ENCODE results near the gene PDZD2. TPM values are rescaled to one million over a fixed set of nuclear protein-coding genes. Genes with fewer than 3 reads are reported as not detected.

Gene PDZD2
- total RNA-seq, 1 experiment from 2014 or later: 0.37 TPM

DNA sequence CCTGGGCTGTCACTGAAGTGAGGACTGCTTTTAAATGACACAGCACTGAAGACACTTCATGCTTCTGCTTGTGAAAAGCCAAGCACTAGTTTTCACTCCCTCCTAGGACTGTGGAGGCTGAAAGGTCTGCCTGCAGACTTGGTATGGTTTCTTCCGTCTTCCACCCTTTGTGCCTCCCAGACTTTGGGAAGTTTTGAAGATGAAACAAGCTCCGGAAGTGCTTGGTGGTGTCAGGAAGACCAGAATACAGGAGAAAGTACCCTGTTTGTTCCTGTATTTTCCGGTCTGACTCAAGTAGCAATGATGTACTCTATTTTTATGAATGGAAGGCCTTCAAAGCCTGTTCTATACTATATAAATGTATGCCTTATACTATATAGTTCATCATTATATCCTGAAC, 222.7 kb downstream of the PDZD2 start:
- ChIA-PET POLR2A (no interaction called here), RAD21 (ENCODE audit: low non-redundant PET in 1 of 2, low total read pairs in 2 of 2, uncharacterized antibody in 2 of 2, unreplicated experiment in 2 of 2) (no interaction called here), CTCF (no interaction called here)
- Histone ChIP-seq H3K36me3 (ENCODE audit: control insufficient read depth in 1 of 2, insufficient read depth in 2 of 2, low read length in 2 of 2) (no peaks in the 10 kb centered on the region), H3K9ac (ENCODE audit: low read length) (no peak overlapping the region), H2AFZ (ENCODE audit: low read depth, low read length, poor library complexity, severe bottlenecking) (no peak overlapping the region), H3K4me2 (ENCODE audit: low read length) (no peak overlapping the region), H3K4me3 (replicated peaks in 1 of 2; ENCODE audit: low read depth in 1 of 2, low read length in 2 of 2) (no peak overlapping the region), H4K20me1 (ENCODE audit: insufficient read depth) (no peaks in the 10 kb centered on the region), H3K9me2 (ENCODE audit: insufficient read depth) (no peaks in the 10 kb centered on the region), H3K4me1 (ENCODE audit: control insufficient read depth in 1 of 2, insufficient read depth in 2 of 2, low read length in 2 of 2) (no peaks in the 10 kb centered on the region), H3K27me3 (ENCODE audit: insufficient read depth, low read length) (no peaks in the 10 kb centered on the region), H3K27ac (ENCODE audit: low read depth, low read length) (no peak overlapping the region), H3K79me2 (ENCODE audit: insufficient read depth, low read length) (no peaks in the 10 kb centered on the region), H3K9me3 (ENCODE audit: control insufficient read depth in 1 of 2, insufficient read depth in 1 of 2, low read depth in 1 of 2, low read length in 2 of 2) (no peaks in the 10 kb centered on the region; a peak in 1 of 4 replicates)
- intact Hi-C loops (cut with micrococcal nuclease): no loop called here
- ATAC-seq (no peak), DNase-seq (ENCODE audit: low read depth, low spot score) (no peak)
- no peak for TF ChIP-seq POLR2A (IDR thresholded peaks at IDR 0.05; ENCODE audit: borderline replicate concordance, extremely low read depth, insufficient read depth, insufficient read length)
- TF ChIP-seq TCF7L2 (IDR thresholded peaks at IDR 0.05; ENCODE audit: borderline replicate concordance, extremely low read depth, insufficient read depth, insufficient read length): no peak
- TF ChIP-seq FOSL1 (IDR thresholded peaks at IDR 0.05; ENCODE audit: low read depth): no peak
- TF ChIP-seq POLR2AphosphoS5 (IDR thresholded peaks at IDR 0.05; ENCODE audit: low read depth, low read length): no peak
- TF ChIP-seq, protein P1, sequence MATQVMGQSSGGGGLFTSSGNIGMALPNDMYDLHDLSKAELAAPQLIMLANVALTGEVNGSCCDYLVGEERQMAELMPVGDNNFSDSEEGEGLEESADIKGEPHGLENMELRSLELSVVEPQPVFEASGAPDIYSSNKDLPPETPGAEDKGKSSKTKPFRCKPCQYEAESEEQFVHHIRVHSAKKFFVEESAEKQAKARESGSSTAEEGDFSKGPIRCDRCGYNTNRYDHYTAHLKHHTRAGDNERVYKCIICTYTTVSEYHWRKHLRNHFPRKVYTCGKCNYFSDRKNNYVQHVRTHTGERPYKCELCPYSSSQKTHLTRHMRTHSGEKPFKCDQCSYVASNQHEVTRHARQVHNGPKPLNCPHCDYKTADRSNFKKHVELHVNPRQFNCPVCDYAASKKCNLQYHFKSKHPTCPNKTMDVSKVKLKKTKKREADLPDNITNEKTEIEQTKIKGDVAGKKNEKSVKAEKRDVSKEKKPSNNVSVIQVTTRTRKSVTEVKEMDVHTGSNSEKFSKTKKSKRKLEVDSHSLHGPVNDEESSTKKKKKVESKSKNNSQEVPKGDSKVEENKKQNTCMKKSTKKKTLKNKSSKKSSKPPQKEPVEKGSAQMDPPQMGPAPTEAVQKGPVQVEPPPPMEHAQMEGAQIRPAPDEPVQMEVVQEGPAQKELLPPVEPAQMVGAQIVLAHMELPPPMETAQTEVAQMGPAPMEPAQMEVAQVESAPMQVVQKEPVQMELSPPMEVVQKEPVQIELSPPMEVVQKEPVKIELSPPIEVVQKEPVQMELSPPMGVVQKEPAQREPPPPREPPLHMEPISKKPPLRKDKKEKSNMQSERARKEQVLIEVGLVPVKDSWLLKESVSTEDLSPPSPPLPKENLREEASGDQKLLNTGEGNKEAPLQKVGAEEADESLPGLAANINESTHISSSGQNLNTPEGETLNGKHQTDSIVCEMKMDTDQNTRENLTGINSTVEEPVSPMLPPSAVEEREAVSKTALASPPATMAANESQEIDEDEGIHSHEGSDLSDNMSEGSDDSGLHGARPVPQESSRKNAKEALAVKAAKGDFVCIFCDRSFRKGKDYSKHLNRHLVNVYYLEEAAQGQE (IDR thresholded peaks at IDR 0.05; ENCODE audit: low read depth): no peak
- TF ChIP-seq CBX3 (IDR thresholded peaks at IDR 0.05; ENCODE audit: low read depth): no peak
- no peak for TF ChIP-seq JUND (IDR thresholded peaks at IDR 0.05)
- no peak for TF ChIP-seq CEBPB (IDR thresholded peaks at IDR 0.05; ENCODE audit: low read depth)
- TF ChIP-seq, protein P2, sequence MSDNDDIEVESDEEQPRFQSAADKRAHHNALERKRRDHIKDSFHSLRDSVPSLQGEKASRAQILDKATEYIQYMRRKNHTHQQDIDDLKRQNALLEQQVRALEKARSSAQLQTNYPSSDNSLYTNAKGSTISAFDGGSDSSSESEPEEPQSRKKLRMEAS (IDR thresholded peaks at IDR 0.05): no peak
- no peak for TF ChIP-seq EZH2 (IDR thresholded peaks at IDR 0.05)
- TF ChIP-seq, protein P3, sequence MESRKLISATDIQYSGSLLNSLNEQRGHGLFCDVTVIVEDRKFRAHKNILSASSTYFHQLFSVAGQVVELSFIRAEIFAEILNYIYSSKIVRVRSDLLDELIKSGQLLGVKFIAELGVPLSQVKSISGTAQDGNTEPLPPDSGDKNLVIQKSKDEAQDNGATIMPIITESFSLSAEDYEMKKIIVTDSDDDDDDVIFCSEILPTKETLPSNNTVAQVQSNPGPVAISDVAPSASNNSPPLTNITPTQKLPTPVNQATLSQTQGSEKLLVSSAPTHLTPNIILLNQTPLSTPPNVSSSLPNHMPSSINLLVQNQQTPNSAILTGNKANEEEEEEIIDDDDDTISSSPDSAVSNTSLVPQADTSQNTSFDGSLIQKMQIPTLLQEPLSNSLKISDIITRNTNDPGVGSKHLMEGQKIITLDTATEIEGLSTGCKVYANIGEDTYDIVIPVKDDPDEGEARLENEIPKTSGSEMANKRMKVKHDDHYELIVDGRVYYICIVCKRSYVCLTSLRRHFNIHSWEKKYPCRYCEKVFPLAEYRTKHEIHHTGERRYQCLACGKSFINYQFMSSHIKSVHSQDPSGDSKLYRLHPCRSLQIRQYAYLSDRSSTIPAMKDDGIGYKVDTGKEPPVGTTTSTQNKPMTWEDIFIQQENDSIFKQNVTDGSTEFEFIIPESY (IDR thresholded peaks at IDR 0.05; ENCODE audit: extremely low read depth, insufficient replicate concordance, low read length): no peak
- TF ChIP-seq EZH2phosphoT487 (IDR thresholded peaks at IDR 0.05; ENCODE audit: borderline replicate concordance): no peak
- no peak for TF ChIP-seq SRF (IDR thresholded peaks at IDR 0.05; ENCODE audit: low read depth)
- no peak for TF ChIP-seq SP1 (IDR thresholded peaks at IDR 0.05; ENCODE audit: low read depth)
- BruUV-seq (replicated peaks): no TSS peak
